OCI-LY3 (cell line): ENCODE results near the gene FHOD1.

ENCODE experiments used
- H2AFZ ChIP-seq: fragments of 200-600, 300-600 bp; shearing (Covaris generic); 2 replicates; pipeline ENCODE4 v1.6.0; 2014; ENCODE audit warnings: antibody characterized with exemption, low read depth, low read length
- H3K27ac ChIP-seq: fragments of 200-600, 300-600 bp; sonication (generic); 2 replicates; pipeline ENCODE4 v1.5.1; 2014; ENCODE audit warnings: mild to moderate bottlenecking, low read length, moderate library complexity, mixed read lengths
- H3K27me3 ChIP-seq: fragments of 200-600, 300-600 bp; sonication (generic); 2 replicates; pipeline ENCODE4 v1.6.1; 2014; ENCODE audit warnings: low read depth, low read length, mixed read lengths
- H3K36me3 ChIP-seq: fragments of 200-600, 300-600 bp; sonication (generic); replicated peaks from 2 replicates; pipeline ENCODE3; 2014; ENCODE audit warnings: low read depth, low read length, mixed read lengths
- H3K4me1 ChIP-seq: fragments of 300-600, 200-600 bp; sonication (generic); 2 replicates; pipeline ENCODE4 v1.6.1; 2014; ENCODE audit warnings: low read length, mixed read lengths
- H3K4me2 ChIP-seq: fragments of 200-600, 300-600 bp; sonication (generic); 2 replicates; pipeline ENCODE4 v1.6.1; 2014; ENCODE audit warnings: low read length, mixed read lengths
- H3K4me3 ChIP-seq: fragments of 300-600, 200-600 bp; sonication (generic); 2 replicates; pipeline ENCODE4 v1.5.1; 2014; ENCODE audit warnings: antibody characterized with exemption, mild to moderate bottlenecking, low read length, moderate library complexity
- H3K79me2 ChIP-seq: fragments of 300-600, 200-600 bp; shearing (Covaris generic); 2 replicates; pipeline ENCODE4 v1.6.1; 2014; ENCODE audit warnings: mild to moderate bottlenecking, low read length, mixed read lengths
- H3K9ac ChIP-seq: fragments of 300-600, 200-600 bp; shearing (Covaris generic); 2 replicates; pipeline ENCODE4 v1.6.0; 2014; ENCODE audit warnings: mild to moderate bottlenecking, low read length, moderate library complexity
- H3K9me3 ChIP-seq: fragments of 200-600, 300-600 bp; shearing (Covaris generic); 2 replicates; pipeline ENCODE4 v1.6.1; 2014; ENCODE audit warnings: low read length, mixed read lengths; ENCODE audit not compliant: insufficient read depth
- H4K20me1 ChIP-seq: fragments of 200-600, 300-600 bp; sonication (generic); 2 replicates; pipeline ENCODE4 v1.6.1; 2016; ENCODE audit warnings: low read length, mixed read lengths; ENCODE audit not compliant: insufficient read depth
- CTCF ChIP-seq: fragments of 200-600, 300-600 bp; sonication (generic); IDR thresholded peaks from 2 replicates; pipeline ENCODE4 v1.5.1; 2014; ENCODE audit warnings: antibody characterized with exemption, low read length, low read depth
- EZH2phosphoT487 ChIP-seq: fragments of 200-600 bp; shearing (Covaris generic); IDR thresholded peaks from 2 replicates; pipeline ENCODE4 v1.6.1; 2018; ENCODE audit warnings: antibody characterized with exemption, mixed run types, low read depth

FHOD1 gene

GRCh38 chr16:67247192-67248072 is at the start of gene FHOD1:
FHOD1 (minus strand) TSS chr16:67247481; CDS start chr16:67247410, 71 bp downstream.
- Histone ChIP-seq H4K20me1 (0 out of 2 replicates have a peak, but pooled peaks cover 2% of the 10 kb centered on the region), H3K9me3 (no peaks in the 10 kb centered on the region), H2AFZ (peak within 1 kb of the TSS; percentile 71), H3K79me2 (peaks cover 18% of the 10 kb centered on the region), H3K27me3 (no peaks in the 10 kb centered on the region), H3K9ac (peak within 1 kb of the TSS; percentile 90), H3K4me3 (peak within 1 kb of the TSS; percentile 95), H3K36me3 (no peaks in the 10 kb centered on the region), H3K4me2 (peak within 1 kb of the TSS; percentile 97), H3K27ac (peak within 1 kb of the TSS; percentile 54), H3K4me1 (peaks cover 40% of the 10 kb centered on the region)
- TF ChIP-seq EZH2phosphoT487 (no peak), CTCF (no peak)

GRCh38 chr16:67296420-67296819 is 49.1 kb upstream of the FHOD1 start:
- Histone ChIP-seq H3K4me3 (no peak overlapping the region), H3K36me3 (no peaks in the 10 kb centered on the region), H3K79me2 (no peaks in the 10 kb centered on the region), H3K27ac (no peak overlapping the region), H3K9me3 (no peaks in the 10 kb centered on the region), H3K9ac (no peak overlapping the region), H3K4me2 (no peak overlapping the region), H3K4me1 (no peaks in the 10 kb centered on the region), H2AFZ (no peak overlapping the region), H3K27me3 (no peaks in the 10 kb centered on the region), H4K20me1 (no peaks in the 10 kb centered on the region)
- TF ChIP-seq CTCF = no peak
- TF ChIP-seq EZH2phosphoT487 = no peak

GRCh38 chr16:67294938-67295361 is 47.7 kb upstream of the FHOD1 start:
- H3K9me3 ChIP-seq = no peaks in the 10 kb centered on the region
- no peaks in the 10 kb centered on the region for H3K4me1 ChIP-seq
- no peaks in the 10 kb centered on the region for H3K27me3 ChIP-seq
- H3K27ac ChIP-seq = no peak overlapping the region
- no peak overlapping the region for H3K9ac ChIP-seq
- H3K4me2 ChIP-seq = no peak overlapping the region
- no peak overlapping the region for H2AFZ ChIP-seq
- H3K79me2 ChIP-seq = no peaks in the 10 kb centered on the region
- H3K4me3 ChIP-seq = no peak overlapping the region
- TF ChIP-seq EZH2phosphoT487 = no peak
- TF ChIP-seq CTCF = no peak
- H4K20me1 ChIP-seq = no peaks in the 10 kb centered on the region
- no peaks in the 10 kb centered on the region for H3K36me3 ChIP-seq

- Histone ChIP-seq H3K27ac (no peak overlapping the region), H3K27me3 (no peaks in the 10 kb centered on the region), H3K4me2 (no peak overlapping the region), H4K20me1 (no peaks in the 10 kb centered on the region), H3K36me3 (no peaks in the 10 kb centered on the region), H3K4me3 (no peak overlapping the region), H3K4me1 (no peaks in the 10 kb centered on the region), H3K9ac (no peak overlapping the region), H3K79me2 (no peaks in the 10 kb centered on the region), H3K9me3 (no peaks in the 10 kb centered on the region), H2AFZ (no peak overlapping the region)
- TF ChIP-seq CTCF = no peak
- no peak for TF ChIP-seq EZH2phosphoT487
Observed at GRCh38 chr16:67294171-67294757, 47.0 kb upstream of the FHOD1 start.
